ENCODE results near the gene ICE2.

GRCh38 chr15:60413231-60413824 is 65.6 kb downstream of the ICE2 start:
- no peak for TF ChIP-seq CTCF (IDR thresholded peaks at IDR 0.05)
- no peak for TF ChIP-seq EZH2 (IDR thresholded peaks at IDR 0.05)
- no peak for TF ChIP-seq EZH2phosphoT487 (IDR thresholded peaks at IDR 0.05)
